CD4-positive, alpha-beta T cell treated with Interferon gamma for 1 hour (primary cell): ENCODE results near the gene GALNS.
A peak's percentile ranks its signal among the peaks of the same experiment; 100 is the strongest.
"Not testable (repeated sequence)": the region's sequence is repeated elsewhere in the genome, so short reads cannot be mapped to it uniquely, and the experiment has no call there.

ENCODE experiments used
- DNase-seq: peaks from one replicate; pipeline ENCODE4 v3.0.0-alpha.2; 2020

The GALNS gene

GRCh38 chr16:88856828-88857727 lies at the start of gene GALNS, which contains the start of gene TRAPPC2L:
TSS of gene GALNS (minus strand) at chr16:88856947. CDS start at chr16:88856877, 70 bp downstream.
TSS of gene TRAPPC2L (plus strand) at chr16:88857127. CDS start at chr16:88857151, 24 bp downstream.
- peak; percentile 97 for DNase-seq

GRCh38 chr16:88906020-88906419 lies 49.3 kb upstream of the GALNS start:
- DNase-seq = no peak

GRCh38 chr16:88905563-88905962 lies 48.8 kb upstream of the GALNS start:
- no peak for DNase-seq

- DNase-seq = no peak
These were observed 48.1 kb upstream of the GALNS start for GRCh38 chr16:88904676-88905365.

- DNase-seq = no peak
These were observed 46.5 kb upstream of the GALNS start for GRCh38 chr16:88903267-88903666.

GRCh38 chr16:88902744-88903143 lies 46.0 kb upstream of the GALNS start:
- DNase-seq = no peak

- no peak for DNase-seq
These were observed 45.1 kb upstream of the GALNS start for GRCh38 chr16:88901718-88902337.

- no peak for DNase-seq
These were observed 43.9 kb upstream of the GALNS start for GRCh38 chr16:88900662-88901052.

- DNase-seq = no peak
These were observed 43.3 kb upstream of the GALNS start for GRCh38 chr16:88899901-88900661.

GRCh38 chr16:88897696-88898425 lies 41.1 kb upstream of the GALNS start:
- DNase-seq = no peak

- DNase-seq = no peak
These were observed 39.7 kb upstream of the GALNS start for GRCh38 chr16:88896238-88897070.

GRCh38 chr16:88895335-88895734 lies 38.6 kb upstream of the GALNS start:
- no peak for DNase-seq

GRCh38 chr16:88894681-88895300 lies 38.0 kb upstream of the GALNS start:
- no peak for DNase-seq

- not testable (repeated sequence) for DNase-seq
These were observed 37.5 kb upstream of the GALNS start for GRCh38 chr16:88894266-88894665.

- no peak for DNase-seq
These were observed 36.6 kb upstream of the GALNS start for GRCh38 chr16:88893127-88893968.

GRCh38 chr16:88892065-88892464 lies 35.3 kb upstream of the GALNS start:
- DNase-seq = no peak

GRCh38 chr16:88891083-88891482 lies 34.3 kb upstream of the GALNS start:
- no peak for DNase-seq

GRCh38 chr16:88889702-88890352 lies 33.1 kb upstream of the GALNS start:
- not testable (repeated sequence) for DNase-seq
